A204.1 (cell line): Measurements from ENCODE around the gene SLC38A3.

Experiments
- FAIRE-seq: peaks from 2 replicates; lab custom pipeline; 2012; peaks lifted over from hg19 to GRCh38; lab: Jason Lieb, UNC

SLC38A3 gene

DNA sequence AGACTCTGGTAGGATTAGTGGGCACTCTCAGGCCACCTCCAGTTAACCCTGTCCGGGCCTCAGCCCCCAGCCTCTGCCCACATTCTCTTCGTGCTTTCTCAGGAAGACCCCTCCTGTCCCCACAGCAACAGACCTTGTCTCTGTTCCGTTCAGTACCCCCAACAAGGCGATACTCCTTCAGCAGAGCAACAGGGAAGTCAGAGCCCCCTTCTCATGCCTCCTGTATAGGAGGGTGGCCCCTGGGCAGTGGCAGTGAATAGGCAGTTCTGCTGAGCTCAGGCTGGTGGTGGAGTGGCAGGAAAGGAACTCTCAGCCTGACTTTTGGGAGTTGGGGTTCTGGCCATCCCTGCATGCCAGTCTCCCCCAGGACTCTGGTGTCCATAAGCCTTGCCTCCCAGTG, 64.4 kb downstream of the SLC38A3 start:
- FAIRE-seq = no peak

DNA sequence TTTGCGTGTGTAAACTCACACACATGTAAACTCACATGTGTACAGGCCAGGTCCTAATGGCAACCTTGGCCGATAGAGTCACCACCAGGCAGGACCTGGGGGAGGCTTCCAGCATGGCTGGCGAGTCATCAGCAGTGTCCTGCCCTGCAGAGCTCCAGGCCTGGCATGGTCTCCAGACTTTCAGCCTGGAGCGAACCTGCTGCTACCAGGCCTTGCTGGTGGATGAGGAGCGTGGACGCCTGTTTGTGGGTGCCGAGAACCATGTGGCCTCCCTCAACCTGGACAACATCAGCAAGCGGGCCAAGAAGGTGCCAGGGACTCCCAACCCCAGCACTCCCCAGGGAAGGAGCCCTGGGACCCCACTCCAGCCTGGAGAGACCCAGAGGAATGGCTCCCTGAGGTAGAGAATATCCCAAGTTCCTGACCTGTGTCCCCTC, 64.9 kb downstream of the SLC38A3 start:
- FAIRE-seq = no peak

DNA sequence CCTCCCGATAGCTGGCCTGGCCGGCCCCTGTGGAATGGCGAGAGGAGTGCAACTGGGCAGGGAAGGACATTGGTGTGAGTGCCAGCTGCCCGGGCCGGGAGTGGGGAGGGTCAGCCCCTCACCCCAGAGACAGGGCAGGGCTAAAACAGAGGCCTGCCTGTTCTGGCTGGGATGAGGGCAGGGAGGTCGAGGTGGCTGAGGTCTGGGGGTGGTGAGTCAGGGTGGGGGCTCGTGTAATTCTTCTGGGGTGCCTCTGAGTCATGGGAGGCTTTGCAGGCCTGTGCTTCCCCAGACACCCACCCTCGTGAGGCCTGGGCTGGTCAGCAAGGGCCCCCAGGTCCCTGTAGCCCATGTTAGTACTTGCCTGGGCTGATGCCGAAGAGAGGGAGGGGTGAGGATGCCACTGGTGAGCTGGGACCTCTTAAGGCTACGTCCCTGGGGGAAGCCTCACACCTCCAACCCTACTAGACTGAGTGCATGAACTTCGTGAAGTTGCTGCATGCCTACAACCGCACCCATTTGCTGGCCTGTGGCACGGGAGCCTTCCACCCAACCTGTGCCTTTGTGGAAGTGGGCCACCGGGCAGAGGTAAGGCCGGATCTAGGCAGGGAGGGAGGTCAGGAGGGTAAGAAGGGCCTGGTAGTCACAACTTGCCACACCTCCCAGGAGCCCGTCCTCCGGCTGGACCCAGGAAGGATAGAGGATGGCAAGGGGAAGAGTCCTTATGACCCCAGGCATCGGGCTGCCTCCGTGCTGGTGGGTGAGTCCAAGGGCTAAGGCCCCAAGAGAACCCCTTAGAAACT, 65.6 kb downstream of the SLC38A3 start:
- no peak for FAIRE-seq
